Right lobe of liver (tissue), 4 donors: ENCODE data around the gene ALPG.

Experiments used
- CTCF ChIP-seq, 4 donors: fragments of 200-600 bp in 3 of 4; fragments of 450-650 bp in 1 of 4; IDR thresholded peaks; one replicate each; pipeline versions ENCODE4 v1.5.1 to v1.8.0; 2016 to 2022; ENCODE audit warnings: antibody characterized with exemption in 4 of 4, mild to moderate bottlenecking in 2 of 4
- POLR2A ChIP-seq: fragments of 450-650 bp; IDR thresholded peaks from one replicate; pipeline ENCODE4 v1.6.1; 2017; ENCODE audit warnings: antibody characterized with exemption, mild to moderate bottlenecking
- donor health status: DM: no; HTN: no; CAD: no.
- donor health status: DM: no; HTN: no; CAD: no.
- donor health status: DM: no; HTN: yes; CAD: no.

- TF ChIP-seq CTCF (IDR thresholded peaks at IDR 0.05) = no peak
- TF ChIP-seq POLR2A = peak; percentile 86
These were observed 41.1 kb downstream of the ALPG start for GRCh38 chr2:232447638-232448303.
